ENCODE results near the gene AKR1C8. TPM values are rescaled to one million over a fixed set of nuclear protein-coding genes. Genes with fewer than 3 reads are reported as not detected.

AKR1C8 gene
- total and polyA plus RNA-seq, 9 of the 15 experiments (the other 6 are each of a cell fraction or from before 2014, with no cell fraction given), result 0.03 to 0.29 (median 0.08) TPM

DNA sequence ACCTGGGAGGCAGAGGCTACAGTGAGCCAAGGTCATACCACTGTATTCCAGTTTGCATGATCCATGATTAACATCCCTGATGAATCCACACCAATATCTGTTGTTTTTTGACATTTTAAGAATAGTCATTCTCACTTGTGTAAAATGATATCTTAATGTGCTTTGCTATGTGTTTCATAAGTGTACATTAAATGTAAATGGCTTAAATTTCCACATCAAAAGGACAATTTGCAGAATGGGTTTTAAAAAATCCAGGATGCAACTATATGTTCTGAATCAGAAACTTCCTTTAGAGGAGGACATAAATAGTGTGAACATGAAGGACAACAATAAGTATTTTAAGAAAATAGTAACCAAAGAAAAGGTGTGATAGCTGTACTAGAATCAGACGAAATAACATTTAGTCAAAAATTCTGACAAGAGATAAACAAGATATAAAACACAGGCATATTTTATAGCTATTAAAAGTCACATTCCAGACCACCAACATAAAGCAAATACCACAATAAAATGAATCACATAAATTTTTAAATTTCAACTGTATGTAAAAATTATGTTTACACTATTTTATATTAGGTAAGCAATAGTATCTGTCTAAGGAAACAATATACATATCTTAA is 48.4 kb downstream of the AKR1C8 start (continued):
- TF ChIP-seq, protein P1, sequence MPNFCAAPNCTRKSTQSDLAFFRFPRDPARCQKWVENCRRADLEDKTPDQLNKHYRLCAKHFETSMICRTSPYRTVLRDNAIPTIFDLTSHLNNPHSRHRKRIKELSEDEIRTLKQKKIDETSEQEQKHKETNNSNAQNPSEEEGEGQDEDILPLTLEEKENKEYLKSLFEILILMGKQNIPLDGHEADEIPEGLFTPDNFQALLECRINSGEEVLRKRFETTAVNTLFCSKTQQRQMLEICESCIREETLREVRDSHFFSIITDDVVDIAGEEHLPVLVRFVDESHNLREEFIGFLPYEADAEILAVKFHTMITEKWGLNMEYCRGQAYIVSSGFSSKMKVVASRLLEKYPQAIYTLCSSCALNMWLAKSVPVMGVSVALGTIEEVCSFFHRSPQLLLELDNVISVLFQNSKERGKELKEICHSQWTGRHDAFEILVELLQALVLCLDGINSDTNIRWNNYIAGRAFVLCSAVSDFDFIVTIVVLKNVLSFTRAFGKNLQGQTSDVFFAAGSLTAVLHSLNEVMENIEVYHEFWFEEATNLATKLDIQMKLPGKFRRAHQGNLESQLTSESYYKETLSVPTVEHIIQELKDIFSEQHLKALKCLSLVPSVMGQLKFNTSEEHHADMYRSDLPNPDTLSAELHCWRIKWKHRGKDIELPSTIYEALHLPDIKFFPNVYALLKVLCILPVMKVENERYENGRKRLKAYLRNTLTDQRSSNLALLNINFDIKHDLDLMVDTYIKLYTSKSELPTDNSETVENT (CRISPR knock-in tag; IDR thresholded peaks at IDR 0.05), result no peak
- peak; percentile 36; the same call in 1 of the 2 replicates for TF ChIP-seq TRIM28 (IDR thresholded peaks at IDR 0.05)

DNA sequence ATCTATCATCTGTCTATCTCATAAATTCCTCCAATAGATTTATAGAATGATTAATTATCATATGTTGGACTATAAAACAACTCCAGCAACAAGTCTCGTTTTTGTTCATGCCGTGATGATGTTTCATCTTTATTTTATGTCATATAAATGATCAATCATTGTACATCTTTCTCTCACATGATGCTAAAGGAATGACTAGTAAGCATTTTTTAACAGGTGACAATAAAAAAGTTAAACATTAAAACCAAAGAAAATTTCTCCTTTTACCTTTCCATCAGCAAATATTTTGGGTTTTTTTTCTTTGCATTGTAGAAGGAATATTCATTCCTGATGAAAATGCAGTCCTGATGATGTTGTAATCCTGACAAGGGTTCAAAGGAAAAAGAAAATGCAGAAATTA is 49.4 kb downstream of the AKR1C8 start:
- H3K9me1 ChIP-seq (ENCODE audit: control insufficient read depth, insufficient read depth, low read length), result no peaks in the 10 kb centered on the region
- ChIA-PET POLR2A (no interaction called here), CTCF (ENCODE audit: low intra/inter-chr PET ratio) (no interaction called here)
- in situ Hi-C loops (cut with MboI), result no loop called here
- no peak for DNase-seq (ENCODE audit: extremely low read depth in 1 of 4, low spot score in 3 of 4)
- H4K20me1 ChIP-seq (replicated peaks; ENCODE audit: control insufficient read depth, insufficient read depth, low read length), result no peaks in the 10 kb centered on the region
- no peak overlapping the region for H3K4me2 ChIP-seq (ENCODE audit: insufficient read depth, low read length)
- H3K27ac ChIP-seq (ENCODE audit: extremely low read depth, low read depth, low read length), result no peak overlapping the region
- 40% methylated on average over 2 of the region's 2 CpGs for WGBS (ENCODE audit: insufficient coverage, low coverage, missing lambda C conversion rate)
- peaks cover 2% of the 10 kb centered on the region for H3K9me3 ChIP-seq (replicated peaks; ENCODE audit: control insufficient read depth, insufficient read depth, low read depth, low read length)
- no peak for ATAC-seq
- no peak overlapping the region for H2AFZ ChIP-seq (ENCODE audit: low read depth, low read length)
- H3K4me1 ChIP-seq (replicated peaks in 1 of 2; ENCODE audit: control insufficient read depth in 2 of 2, insufficient read depth in 2 of 2, low read length in 2 of 2), result no peaks in the 10 kb centered on the region
- H3K27me3 ChIP-seq (ENCODE audit: control insufficient read depth in 2 of 2, insufficient read depth in 2 of 2, low read length in 2 of 2), result no peaks in the 10 kb centered on the region
- intact Hi-C loops (cut with micrococcal nuclease), result no loop called here
- no peak overlapping the region for H3K4me3 ChIP-seq
- no peak overlapping the region for H3K9ac ChIP-seq (ENCODE audit: insufficient read depth in 1 of 2, low read depth in 2 of 2, low read length in 2 of 2)
- no peaks in the 10 kb centered on the region for H3K79me2 ChIP-seq (ENCODE audit: control insufficient read depth, insufficient read depth, low read length)
- no peak for FAIRE-seq
- H3K36me3 ChIP-seq (ENCODE audit: control insufficient read depth, insufficient read depth, low read length), result no peaks in the 10 kb centered on the region
- no TSS peak for BruUV-seq (replicated peaks)
- TF ChIP-seq C11orf30 (IDR thresholded peaks at IDR 0.05; ENCODE audit: low read depth), result peak; percentile 27; the same call in 1 of the 2 replicates
- TF ChIP-seq ZNF316 (IDR thresholded peaks at IDR 0.05), result peak; percentile 72
- TF ChIP-seq HMGN3 (IDR thresholded peaks at IDR 0.05; ENCODE audit: borderline replicate concordance, extremely low read depth, insufficient read length, low read depth, low read length), result no peak

All from K562 (cell line).